DOHH2 (cell line): ENCODE measurements around the gene KBTBD8.

Source experiments
- EZH2phosphoT487 ChIP-seq: fragments of 200-600 bp; sonication (generic); IDR thresholded peaks from 2 replicates; pipeline ENCODE4 v1.6.1; 2017; ENCODE audit warnings: borderline replicate concordance, mild to moderate bottlenecking, antibody characterized with exemption, low read length, moderate library complexity, mixed read lengths
- TF ChIP-seq, protein P1 (sequence below): fragments of 200-600 bp; sonication (generic); IDR thresholded peaks from one replicate; pipeline ENCODE4 v1.5.1; 2014; ENCODE audit warnings: antibody characterized with exemption, mild to moderate bottlenecking, low read depth, low read length; ENCODE audit not compliant: poor library complexity, severe bottlenecking

DNA sequence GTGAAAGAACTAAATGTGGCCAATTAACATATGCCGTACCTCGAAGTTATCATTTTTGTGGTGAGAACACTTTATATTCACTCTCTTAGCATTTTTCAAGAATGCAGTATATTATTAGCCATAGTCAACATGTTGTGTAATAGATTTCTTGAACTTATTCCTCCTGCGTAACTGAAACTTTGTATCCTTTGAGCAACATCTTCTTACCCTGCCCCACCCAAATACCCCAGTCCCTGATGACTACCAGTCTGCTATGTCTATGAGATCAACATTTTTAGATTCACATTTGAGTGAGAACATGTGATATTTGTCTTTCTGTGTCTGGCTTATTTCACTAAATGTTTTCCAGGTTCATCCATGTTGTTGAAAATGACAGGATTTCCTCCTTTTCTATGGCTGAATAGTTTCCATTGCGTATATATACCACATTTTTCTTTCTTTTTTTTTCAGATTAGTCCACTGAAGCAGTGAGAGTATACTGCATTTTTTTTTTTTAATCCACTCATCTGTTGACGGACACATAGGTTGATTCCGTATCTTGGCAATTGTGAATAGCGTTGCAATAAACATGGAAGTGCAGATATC is 12.7 kb upstream of the KBTBD8 start:
- no peak for TF ChIP-seq EZH2phosphoT487
- TF ChIP-seq, protein P1, sequence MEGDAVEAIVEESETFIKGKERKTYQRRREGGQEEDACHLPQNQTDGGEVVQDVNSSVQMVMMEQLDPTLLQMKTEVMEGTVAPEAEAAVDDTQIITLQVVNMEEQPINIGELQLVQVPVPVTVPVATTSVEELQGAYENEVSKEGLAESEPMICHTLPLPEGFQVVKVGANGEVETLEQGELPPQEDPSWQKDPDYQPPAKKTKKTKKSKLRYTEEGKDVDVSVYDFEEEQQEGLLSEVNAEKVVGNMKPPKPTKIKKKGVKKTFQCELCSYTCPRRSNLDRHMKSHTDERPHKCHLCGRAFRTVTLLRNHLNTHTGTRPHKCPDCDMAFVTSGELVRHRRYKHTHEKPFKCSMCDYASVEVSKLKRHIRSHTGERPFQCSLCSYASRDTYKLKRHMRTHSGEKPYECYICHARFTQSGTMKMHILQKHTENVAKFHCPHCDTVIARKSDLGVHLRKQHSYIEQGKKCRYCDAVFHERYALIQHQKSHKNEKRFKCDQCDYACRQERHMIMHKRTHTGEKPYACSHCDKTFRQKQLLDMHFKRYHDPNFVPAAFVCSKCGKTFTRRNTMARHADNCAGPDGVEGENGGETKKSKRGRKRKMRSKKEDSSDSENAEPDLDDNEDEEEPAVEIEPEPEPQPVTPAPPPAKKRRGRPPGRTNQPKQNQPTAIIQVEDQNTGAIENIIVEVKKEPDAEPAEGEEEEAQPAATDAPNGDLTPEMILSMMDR = no peak
